Prostate gland (tissue), 2 donors: Measurements from ENCODE around the gene SUCLG2. TPM values are rescaled to one million over a fixed set of nuclear protein-coding genes. Genes with fewer than 3 reads are reported as not detected.

Experiments used
- DNase-seq: peaks from one replicate; pipeline ENCODE4 v3.0.0-alpha.2; 2019; ENCODE audit warnings: low spot score
- H3K27ac ChIP-seq, 2 donors: fragments of 200-600 bp; sonication (generic); 2 replicates each; pipeline ENCODE4 v1.5.1; 2017 to 2019
- H3K27me3 ChIP-seq: fragments of 200-600 bp; sonication (generic); replicated peaks from 2 replicates; pipeline ENCODE4 v1.5.1; 2019; ENCODE audit not compliant: insufficient read depth
- H3K36me3 ChIP-seq, 2 donors: fragments of 200-600 bp; sonication (generic); 1 replicate in 1 of 2; 2 replicates in 1 of 2; pipeline versions ENCODE4 v1.5.1 to v1.8.1; 2017 to 2019
- H3K4me1 ChIP-seq: fragments of 200-600 bp; sonication (generic); replicated peaks from 2 replicates; pipeline ENCODE4 v1.5.1; 2019
- H3K4me3 ChIP-seq, 2 donors: fragments of 200-600 bp; sonication (generic); 2 replicates each; pipeline ENCODE4 v1.5.1; 2017 to 2019
- H3K9me3 ChIP-seq: fragments of 200-600 bp; sonication (generic); 2 replicates; pipeline ENCODE4 v1.5.1; 2017
- CTCF ChIP-seq, 4 experiments: fragments of 200-600 bp in 2 of 4; fragments of 450-650 bp in 2 of 4; sonication (generic) in 2 of 4; IDR thresholded peaks; 1 replicate in 3 of 4; 2 replicates in 1 of 4; pipeline ENCODE4 v1.5.1; 2016 to 2019; ENCODE audit warnings: antibody characterized with exemption in 4 of 4, mild to moderate bottlenecking in 2 of 4, moderate library complexity in 2 of 4
- POLR2A ChIP-seq: fragments of 450-650 bp; IDR thresholded peaks from one replicate; pipeline ENCODE4 v1.6.1; 2016; ENCODE audit warnings: antibody characterized with exemption, mild to moderate bottlenecking
- POLR2AphosphoS5 ChIP-seq: sonication (generic); formaldehyde crosslinking; IDR thresholded peaks from one replicate; pipeline ENCODE4 v1.6.1; 2017; ENCODE audit warnings: antibody characterized with exemption
- WGBS: methylation state at CpG from one replicate; pipeline ENCODE4 v1.1.5; 2018; 5-methylcytosine and 5-hydroxymethylcytosine counted together
- intact Hi-C: fragments of 100-400 bp; cut with DNase I; formaldehyde crosslinking; loops from one replicate; pipeline ENCODE4 v1.14.2; 2022
- total RNA-seq, 2 donors: library from RNA; depleted of rRNA; stranded (reverse); fragments of >200 nt; gene quantifications; one replicate each; pipeline ENCODE4 v1.1.0, GENCODE V29; 2016

SUCLG2 gene
- total RNA-seq, 2 donors from 2014 or later: 33.2 to 65.4 TPM

GRCh38 chr3:67375976-67376375, 278.4 kb downstream of the SUCLG2 start:
- Histone ChIP-seq H3K27me3 (no peaks in the 10 kb centered on the region), H3K36me3 (no peaks in the 10 kb centered on the region), H3K4me1 (no peaks in the 10 kb centered on the region), H3K4me3 (no peak overlapping the region), H3K9me3 (no peaks in the 10 kb centered on the region), H3K27ac (no peak overlapping the region)
- intact Hi-C loops: no loop called here
- no peak for DNase-seq
- WGBS: 83% methylated on average over 5 of the region's 5 CpGs
- no peak for TF ChIP-seq POLR2AphosphoS5

GRCh38 chr3:67362686-67363085, 291.7 kb downstream of the SUCLG2 start:
- Histone ChIP-seq H3K36me3 (no peaks in the 10 kb centered on the region), H3K4me1 (no peaks in the 10 kb centered on the region), H3K27me3 (no peaks in the 10 kb centered on the region), H3K4me3 (no peak overlapping the region), H3K27ac (no peak overlapping the region), H3K9me3 (no peaks in the 10 kb centered on the region)
- 52% methylated on average over 4 of the region's 4 CpGs for WGBS
- TF ChIP-seq POLR2A (no peak), CTCF (IDR thresholded peaks at IDR 0.05) (no peak), POLR2AphosphoS5 (no peak)
- no peak for DNase-seq
- intact Hi-C loops: no loop called here

- H3K4me1 ChIP-seq: no peaks in the 10 kb centered on the region
Observed at GRCh38 chr3:67361770-67362169, 292.6 kb downstream of the SUCLG2 start.

GRCh38 chr3:67361323-67361722, 293.1 kb downstream of the SUCLG2 start:
- DNase-seq: no peak
- intact Hi-C loops: no loop called here
- WGBS: 69% methylated on average over 5 of the region's 5 CpGs

More at GRCh38 chr3:67361770-67362169, 292.6 kb downstream of the SUCLG2 start:
- TF ChIP-seq CTCF (IDR thresholded peaks at IDR 0.05) (no peak), POLR2A (no peak), POLR2AphosphoS5 (no peak)
- Histone ChIP-seq H3K27ac (no peak overlapping the region), H3K9me3 (no peaks in the 10 kb centered on the region), H3K27me3 (no peaks in the 10 kb centered on the region), H3K36me3 (no peaks in the 10 kb centered on the region), H3K4me3 (no peak overlapping the region)
- DNase-seq: no peak
- intact Hi-C loops: no loop called here

GRCh38 chr3:67357610-67358458, 296.6 kb downstream of the SUCLG2 start:
- Histone ChIP-seq H3K27ac (no peak overlapping the region), H3K36me3 (no peaks in the 10 kb centered on the region), H3K27me3 (no peaks in the 10 kb centered on the region), H3K4me1 (no peaks in the 10 kb centered on the region), H3K4me3 (no peak overlapping the region), H3K9me3 (no peaks in the 10 kb centered on the region)
- TF ChIP-seq CTCF (IDR thresholded peaks at IDR 0.05) (peak in 3 of 4 experiments; percentile 18 to 22 (median 20)), POLR2AphosphoS5 (no peak)
- DNase-seq: no peak
- WGBS: 23% methylated on average over 5 of the region's 5 CpGs
- intact Hi-C loops: no loop called here

More at GRCh38 chr3:67361323-67361722, 293.1 kb downstream of the SUCLG2 start:
- Histone ChIP-seq H3K36me3 (no peaks in the 10 kb centered on the region), H3K9me3 (no peaks in the 10 kb centered on the region), H3K27me3 (no peaks in the 10 kb centered on the region), H3K4me1 (no peaks in the 10 kb centered on the region), H3K4me3 (no peak overlapping the region), H3K27ac (no peak overlapping the region)
- TF ChIP-seq POLR2AphosphoS5: no peak
- TF ChIP-seq POLR2A: no peak
- no peak for TF ChIP-seq CTCF (IDR thresholded peaks at IDR 0.05)
